IMR-90 (cell line): ENCODE measurements around the gene KAT2A. TPM values are rescaled to one million over a fixed set of nuclear protein-coding genes. Genes with fewer than 3 reads are reported as not detected.

ENCODE experiments used
- ATAC-seq: fragments of 200-7000 bp; cut with Tn5 transposase; 2 replicates; pipeline ENCODE4 v1.9.1; 2020; ENCODE audit warnings: low read depth, mild to moderate bottlenecking, moderate library complexity
- BruUV-seq: library from RNA; stranded (reverse); fragments of 400-500 nt; replicated peaks from 2 replicates; lab custom pipeline; 2021; lab: Mats Ljungman, UMichigan
- CTCF ChIA-PET: fragments of 300-600 bp; formaldehyde crosslinking; extraction: SDS; loops from one replicate; lab custom pipeline; 2021; ENCODE audit warnings: antibody characterized with exemption; lab: Yijun Ruan, JAX
- POLR2A ChIA-PET: fragments of 300-600 bp; sonication (Branson Sonifier 250); formaldehyde crosslinking; loops from one replicate; lab custom pipeline; 2022; ENCODE audit warnings: antibody characterized with exemption; ENCODE audit not compliant: unreplicated experiment; lab: Charles Lee
- DNase-seq: peaks from one replicate; pipeline ENCODE4 v3.0.0; 2013
- H2AFZ ChIP-seq: replicated peaks from 2 replicates; pipeline ENCODE3; 2013; ENCODE audit warnings: low read length, mild to moderate bottlenecking; ENCODE audit not compliant: poor library complexity
- H2AK5ac ChIP-seq: 2 replicates; pipeline ENCODE4 v1.6.1; 2013; ENCODE audit warnings: low read depth, low read length, inconsistent platforms
- H2AK9ac ChIP-seq: replicated peaks from 2 replicates; pipeline ENCODE3; 2013; ENCODE audit warnings: mild to moderate bottlenecking, low read depth, low read length, moderate library complexity; ENCODE audit not compliant: poor library complexity
- H2BK120ac ChIP-seq: 2 replicates; pipeline ENCODE4 v1.6.1; 2013; ENCODE audit warnings: low read depth, low read length, inconsistent platforms
- H2BK15ac ChIP-seq: 3 replicates; pipeline ENCODE4 v1.6.1; 2013; ENCODE audit warnings: low read depth, low read length, inconsistent platforms
- H2BK20ac ChIP-seq: 2 replicates; pipeline ENCODE4 v1.6.1; 2013; ENCODE audit warnings: low read depth, mild to moderate bottlenecking, inconsistent platforms, low read length, moderate library complexity
- H2BK5ac ChIP-seq: 2 replicates; pipeline ENCODE4 v1.6.1; 2013; ENCODE audit warnings: mild to moderate bottlenecking, low read depth, low read length, inconsistent platforms; ENCODE audit not compliant: poor library complexity, severe bottlenecking
- H3K14ac ChIP-seq: replicated peaks from 2 replicates; pipeline ENCODE4 v1.6.1; 2013; ENCODE audit warnings: low read depth, low read length, inconsistent platforms
- H3K18ac ChIP-seq: 2 replicates; pipeline ENCODE4 v1.6.1; 2013; ENCODE audit warnings: low read depth, low read length, control low read depth
- H3K23ac ChIP-seq: 2 replicates; pipeline ENCODE4 v1.6.1; 2013; ENCODE audit warnings: low read depth, low read length, inconsistent platforms
- H3K27ac ChIP-seq: 2 replicates; pipeline ENCODE4 v1.5.1; 2013; ENCODE audit warnings: mild to moderate bottlenecking, control low read depth, low read length; ENCODE audit not compliant: insufficient read depth
- H3K27me3 ChIP-seq: 2 replicates; pipeline ENCODE4 v1.6.1; 2013; ENCODE audit warnings: low read length; ENCODE audit not compliant: control insufficient read depth, insufficient read depth
- H3K36me3 ChIP-seq: 2 replicates; pipeline ENCODE4 v1.6.1; 2013; ENCODE audit warnings: low read length, mixed read lengths; ENCODE audit not compliant: control insufficient read depth, insufficient read depth
- H3K4ac ChIP-seq: 2 replicates; pipeline ENCODE4 v1.6.1; 2013; ENCODE audit warnings: low read depth, low read length, inconsistent platforms
- H3K4me1 ChIP-seq: 2 replicates; pipeline ENCODE4 v1.6.1; 2013; ENCODE audit warnings: low read length, mixed read lengths; ENCODE audit not compliant: control insufficient read depth, insufficient read depth
- H3K4me2 ChIP-seq: 2 replicates; pipeline ENCODE4 v1.6.1; 2013; ENCODE audit warnings: low read depth, mild to moderate bottlenecking, control low read depth, low read length, moderate library complexity
- H3K4me3 ChIP-seq: 2 replicates; pipeline ENCODE4 v1.5.1; 2013; ENCODE audit warnings: low read depth, mild to moderate bottlenecking, control low read depth, low read length, moderate library complexity; ENCODE audit not compliant: insufficient read depth
- H3K56ac ChIP-seq: 2 replicates; pipeline ENCODE4 v1.6.1; 2013; ENCODE audit warnings: low read length, inconsistent platforms; ENCODE audit not compliant: insufficient read depth; ENCODE audit errors: extremely low read depth
- H3K79me1 ChIP-seq, 2 experiments: 2 replicates each; pipeline ENCODE4 v1.6.1; 2013; ENCODE audit warnings: low read length in 2 of 2, inconsistent platforms in 1 of 2, low read depth in 1 of 2
- H3K9ac ChIP-seq: 2 replicates; pipeline ENCODE4 v1.6.1; 2013; ENCODE audit warnings: low read depth, low read length, control low read depth
- H3K9me1 ChIP-seq: 2 replicates; pipeline ENCODE4 v1.6.1; 2013; ENCODE audit warnings: low read length, inconsistent platforms; ENCODE audit not compliant: insufficient read depth
- H3K9me3 ChIP-seq: 2 replicates; pipeline ENCODE4 v1.6.1; 2013; ENCODE audit warnings: low read length; ENCODE audit not compliant: control insufficient read depth, insufficient read depth
- H4K20me1 ChIP-seq: 2 replicates; pipeline ENCODE4 v1.6.1; 2013; ENCODE audit warnings: low read length, inconsistent platforms; ENCODE audit not compliant: insufficient read depth
- H4K5ac ChIP-seq: 2 replicates; pipeline ENCODE4 v1.6.1; 2013; ENCODE audit warnings: mild to moderate bottlenecking, low read depth, low read length, control low read depth
- H4K8ac ChIP-seq, 2 experiments: 2 replicates each; pipeline ENCODE4 v1.6.1; 2013; ENCODE audit warnings: low read depth in 2 of 2, low read length in 2 of 2, control low read depth in 1 of 2, inconsistent platforms in 1 of 2
- H4K91ac ChIP-seq: 2 replicates; pipeline ENCODE4 v1.6.1; 2013; ENCODE audit warnings: low read depth, low read length, inconsistent platforms; ENCODE audit not compliant: insufficient read depth
- BHLHE40 ChIP-seq: fragments of 150-350 bp; IDR thresholded peaks from 2 replicates; pipeline ENCODE4 v1.6.1; 2016; ENCODE audit warnings: mild to moderate bottlenecking, low read depth, low read length
- CEBPB ChIP-seq: IDR thresholded peaks from 2 replicates; pipeline ENCODE4 v1.6.1; 2012; ENCODE audit warnings: low read depth, low read length, improper control_type of control experiment
- CHD1 ChIP-seq: IDR thresholded peaks from 2 replicates; pipeline ENCODE4 v1.6.1; 2012; ENCODE audit warnings: low read depth, low read length, improper control_type of control experiment
- CTCF ChIP-seq: conservative IDR thresholded peaks from 2 replicates; pipeline ENCODE4 v1.5.1; 2012; ENCODE audit warnings: mild to moderate bottlenecking, low read depth, low read length, improper control_type of control experiment
- MAFK ChIP-seq: IDR thresholded peaks from 2 replicates; pipeline ENCODE4 v1.6.1; 2012; ENCODE audit warnings: low read depth, low read length, improper control_type of control experiment
- MXI1 ChIP-seq: IDR thresholded peaks from 2 replicates; pipeline ENCODE4 v1.6.1; 2012; ENCODE audit warnings: low read depth, mild to moderate bottlenecking, low read length, moderate library complexity, borderline replicate concordance
- POLR2A ChIP-seq: IDR thresholded peaks from 2 replicates; pipeline ENCODE4 v1.6.1; 2012; ENCODE audit warnings: mild to moderate bottlenecking, low read depth, low read length
- RAD21 ChIP-seq: IDR thresholded peaks from 2 replicates; pipeline ENCODE4 v1.6.1; 2012; ENCODE audit warnings: low read length, improper control_type of control experiment
- RCOR1 ChIP-seq: IDR thresholded peaks from 2 replicates; pipeline ENCODE4 v1.6.1; 2012; ENCODE audit warnings: mild to moderate bottlenecking, low read length, improper control_type of control experiment; ENCODE audit not compliant: insufficient replicate concordance
- SMC3 ChIP-seq: fragments of 150-350 bp; IDR thresholded peaks from 2 replicates; pipeline ENCODE4 v1.6.1; 2016; ENCODE audit warnings: low read depth, mild to moderate bottlenecking, antibody characterized with exemption, low read length, moderate library complexity
- WGBS, 2 experiments: methylation state at CpG; one replicate each; pipeline versions ENCODE4 v1.1.5 to v1.1.7; 2013; ENCODE audit warnings: missing lambda C conversion rate in 2 of 2; ENCODE audit not compliant: insufficient read length in 1 of 2; ENCODE audit errors: extremely low coverage in 2 of 2; 5-methylcytosine and 5-hydroxymethylcytosine counted together
- dilution Hi-C: fragments of 300-500 bp; cut with HindIII; formaldehyde crosslinking; loops from one replicate; pipeline ENCODE4 v1.14.3; 2018; ENCODE audit warnings: low sequenced_read_pairs; ENCODE audit not compliant: unreplicated experiment
- in situ Hi-C: fragments of 300-500 bp; cut with MboI; formaldehyde crosslinking; loops from 3 replicates; pipeline ENCODE4 v1.14.3; 2019; ENCODE audit warnings: low sequenced_read_pairs, inconsistent platforms, mixed read lengths
- intact Hi-C: fragments of 100-400 bp; cut with micrococcal nuclease; formaldehyde crosslinking; loops from 2 replicates; pipeline ENCODE4 v1.10.0; 2022
- polyA plus RNA-seq, 3 experiments: library from polyadenylated mRNA; depleted of rRNA; stranded (reverse); fragments of >200 nt; gene quantifications; 2 replicates each; pipeline ENCODE4 v1.2.3, GENCODE V29; 2012; ENCODE audit warnings: low replicate concordance in 1 of 3
- total RNA-seq: library from RNA; depleted of rRNA; stranded (reverse); fragments of >200 nt; gene quantifications from 2 replicates; pipeline ENCODE4 v1.2.3, GENCODE V29; 2012
- TF ChIP-seq, protein P1 (sequence below): fragments of 150-350 bp; IDR thresholded peaks from 2 replicates; pipeline ENCODE4 v1.6.1; 2016; ENCODE audit warnings: low read depth, mild to moderate bottlenecking, low read length, moderate library complexity, borderline replicate concordance

The KAT2A gene
- total and polyA plus RNA-seq, 2 of the 4 experiments (the other 2 are of a cell fraction), result 6.3 to 28.2 TPM

DNA sequence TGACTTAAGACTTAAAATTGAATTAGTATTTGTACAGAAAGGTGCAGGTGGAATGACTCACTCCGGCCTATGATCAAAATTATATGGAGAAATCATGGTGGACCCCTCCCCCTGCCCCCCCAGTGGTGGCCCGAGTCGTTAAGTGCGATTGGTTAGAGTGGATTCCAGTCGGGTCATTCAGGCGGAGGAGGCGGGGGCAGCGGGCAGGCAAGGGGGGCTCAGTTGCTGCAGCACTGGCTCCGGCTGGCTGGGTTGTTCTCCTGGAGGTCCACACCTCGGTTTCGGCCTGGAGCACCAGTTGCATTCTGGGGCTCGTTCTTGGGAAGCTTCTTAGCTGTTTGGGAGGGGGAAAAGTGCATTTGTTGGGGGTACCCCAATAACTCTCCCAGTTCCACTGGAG is 4.4 kb upstream of the KAT2A start:
- Histone ChIP-seq H2BK5ac (no peak overlapping the region), H3K79me1 (peaks cover 21 to 27% of the 10 kb centered on the region in 2 experiments), H3K27ac (no peak overlapping the region), H3K18ac (no peak overlapping the region), H4K20me1 (peaks cover 10% of the 10 kb centered on the region), H2AFZ (no peak overlapping the region), H3K14ac (no peak overlapping the region), H3K9me3 (no peaks in the 10 kb centered on the region), H2BK120ac (no peak overlapping the region), H4K91ac (no peak overlapping the region), H3K27me3 (no peaks in the 10 kb centered on the region), H2BK15ac (no peak overlapping the region), H3K4me1 (peaks cover 3% of the 10 kb centered on the region), H3K36me3 (peaks cover 56% of the 10 kb centered on the region), H3K9ac (no peak overlapping the region), H3K4ac (no peak overlapping the region), H3K23ac (no peak overlapping the region), H3K4me3 (no peak overlapping the region), H3K9me1 (peaks cover 8% of the 10 kb centered on the region; the same call in 1 of the 2 replicates), H4K5ac (no peak overlapping the region), H2AK9ac (no peak overlapping the region), H3K4me2 (no peak overlapping the region), H3K56ac (no peak overlapping the region), H4K8ac (no peak overlapping the region), H2AK5ac (no peak overlapping the region), H2BK20ac (no peak overlapping the region)
- dilution Hi-C loops, result no loop called here
- ChIA-PET POLR2A (no interaction called here), CTCF (no interaction called here)
- in situ Hi-C loops, result no loop called here
- ATAC-seq (no peak), DNase-seq (no peak)
- intact Hi-C loops, result no loop called here
- TF ChIP-seq RCOR1 (no peak), RAD21 (no peak), CHD1 (no peak), MXI1 (no peak), CEBPB (no peak), MAFK (no peak), SMC3 (no peak), CTCF (no peak), POLR2A (no peak), BHLHE40 (no peak)
- TF ChIP-seq, protein P1, sequence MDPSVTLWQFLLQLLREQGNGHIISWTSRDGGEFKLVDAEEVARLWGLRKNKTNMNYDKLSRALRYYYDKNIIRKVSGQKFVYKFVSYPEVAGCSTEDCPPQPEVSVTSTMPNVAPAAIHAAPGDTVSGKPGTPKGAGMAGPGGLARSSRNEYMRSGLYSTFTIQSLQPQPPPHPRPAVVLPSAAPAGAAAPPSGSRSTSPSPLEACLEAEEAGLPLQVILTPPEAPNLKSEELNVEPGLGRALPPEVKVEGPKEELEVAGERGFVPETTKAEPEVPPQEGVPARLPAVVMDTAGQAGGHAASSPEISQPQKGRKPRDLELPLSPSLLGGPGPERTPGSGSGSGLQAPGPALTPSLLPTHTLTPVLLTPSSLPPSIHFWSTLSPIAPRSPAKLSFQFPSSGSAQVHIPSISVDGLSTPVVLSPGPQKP, result no peak
- BruUV-seq, result no TSS peak
- 100% methylated on average over 1 of the region's 12 CpGs; no CpG with 5 or more reads in 1 of the 2 experiments for WGBS, 2 experiments
